Astrocyte of the cerebellum (primary cell): Measurements from ENCODE around the gene PPFIA4.

Experiments used
- DNase-seq: peaks from one replicate; pipeline ENCODE4 v3.0.0-alpha.2; 2011; ENCODE audit warnings: low read depth
- H3K4me3 ChIP-seq: 2 replicates; pipeline ENCODE4 v1.5.1; 2011; ENCODE audit warnings: mild to moderate bottlenecking, low read depth, low read length, moderate library complexity
- CTCF ChIP-seq: IDR thresholded peaks from 2 replicates; pipeline ENCODE4 v1.5.1; 2012; ENCODE audit warnings: low read length, low read depth, moderate library complexity, mild to moderate bottlenecking; ENCODE audit errors: missing control alignments
- in situ Hi-C: cut with HindIII; loops from 2 replicates; pipeline ENCODE4 v1.10.0; 2017; ENCODE audit warnings: low sequenced_read_pairs

PPFIA4 gene

GRCh38 chr1:202987922-202988583 is 38.2 kb upstream of the PPFIA4 start:
- in situ Hi-C loops: no loop called here
- no peak for TF ChIP-seq CTCF
- H3K4me3 ChIP-seq: no peak overlapping the region
- DNase-seq: no peak

GRCh38 chr1:202989879-202990278 is 36.4 kb upstream of the PPFIA4 start:
- in situ Hi-C loops: no loop called here
- TF ChIP-seq CTCF: no peak
- no peak for DNase-seq
- no peak overlapping the region for H3K4me3 ChIP-seq

GRCh38 chr1:202991112-202991511 is 35.2 kb upstream of the PPFIA4 start:
- TF ChIP-seq CTCF: no peak
- in situ Hi-C loops: no loop called here
- no peak overlapping the region for H3K4me3 ChIP-seq
- DNase-seq: no peak

- no peak for TF ChIP-seq CTCF
- no peak overlapping the region for H3K4me3 ChIP-seq
- DNase-seq: no peak
- in situ Hi-C loops: no loop called here
These were observed 31.5 kb upstream of the PPFIA4 start for GRCh38 chr1:202994756-202995155.

- peak; percentile 26 for DNase-seq
- TF ChIP-seq CTCF: peak; percentile 74
- in situ Hi-C loops: no loop called here
- no peak overlapping the region for H3K4me3 ChIP-seq
These were observed 27.2 kb upstream of the PPFIA4 start for GRCh38 chr1:202998836-202999750.

GRCh38 chr1:203000217-203000944 is 25.9 kb upstream of the PPFIA4 start:
- in situ Hi-C loops: no loop called here
- no peak for TF ChIP-seq CTCF
- no peak for DNase-seq
- H3K4me3 ChIP-seq: no peak overlapping the region
